ENCODE measurements around the gene MLX. TPM values are rescaled to one million over a fixed set of nuclear protein-coding genes. Genes with fewer than 3 reads are reported as not detected.

MLX gene
- total RNA-seq, 2 donors from 2014 or later: 24.9 to 28.7 TPM

- peak; percentile 95 to 96 (median 95) for DNase-seq
- Histone ChIP-seq H3K4me1 (peaks cover 22% of the 10 kb centered on the region), H3K9me3 (no peaks in the 10 kb centered on the region), H3K4me3 (peak within 1 kb of the TSS; percentile 38 to 43), H3K27ac (peak within 1 kb of the TSS; percentile 63 to 92 (median 78)), H3K27me3 (no peaks in the 10 kb centered on the region), H3K36me3 (replicated peaks in 1 of 2; ENCODE audit: insufficient read depth in 1 of 2, low read depth in 2 of 2) (peaks cover 14 to 27% of the 10 kb centered on the region in 2 donors)
- WGBS, 2 donors: 1 to 2% methylated on average over 18 to 52 of the region's 52 CpGs
- peak in 4 of 7 experiments; percentile 26 to 49 (median 42) for TF ChIP-seq CTCF (IDR thresholded peaks at IDR 0.05)
- TF ChIP-seq POLR2A (IDR thresholded peaks at IDR 0.05): peak in 2 of 3 donors; percentile 76 to 79
- ATAC-seq: peak; percentile 96
- intact Hi-C loops (cut with DNase I): loop anchor here (5.0 kb wide), 1 partner anchor 105 kb away; the partner anchor contains the start of genes CCR10 and CNTNAP1
Measured at GRCh38 chr17:42577532-42578281, 10.8 kb downstream of the MLX start, which contains the start of gene PSMC3IP. PSMC3IP (minus strand) TSS chr17:42577729; CDS start chr17:42577686, 43 bp downstream.

GRCh38 chr17:42578282-42578869 lies 11.5 kb downstream of the MLX start:
- H3K27ac ChIP-seq: peak overlapping the region; percentile 63 to 92 (median 78)
- no peaks in the 10 kb centered on the region for H3K9me3 ChIP-seq
- H3K27me3 ChIP-seq: no peaks in the 10 kb centered on the region
- H3K4me3 ChIP-seq: peak overlapping the region; percentile 38 to 43
- peaks cover 21 to 27% of the 10 kb centered on the region in 2 donors for H3K36me3 ChIP-seq (replicated peaks in 1 of 2; ENCODE audit: insufficient read depth in 1 of 2, low read depth in 2 of 2)
- ATAC-seq (peak; percentile 76), DNase-seq (peak; percentile 69 to 87 (median 82))
- 0% methylated on average over 14 to 20 of the region's 20 CpGs for WGBS, 2 donors
- TF ChIP-seq CTCF (IDR thresholded peaks at IDR 0.05) (peak; percentile 54 to 88 (median 72)), POLR2A (IDR thresholded peaks at IDR 0.05) (no peak)
- H3K4me1 ChIP-seq: peaks cover 22% of the 10 kb centered on the region
- intact Hi-C loops (cut with DNase I): loop anchor here (5.0 kb wide), 1 partner anchor 104 kb away; the partner anchor contains the start of genes CCR10 and CNTNAP1

- ATAC-seq (no peak), DNase-seq (no peak)
- Histone ChIP-seq H3K9me3 (no peaks in the 10 kb centered on the region), H3K4me3 (no peak overlapping the region), H3K4me1 (peaks cover 22% of the 10 kb centered on the region), H3K36me3 (replicated peaks in 1 of 2; ENCODE audit: insufficient read depth in 1 of 2, low read depth in 2 of 2) (peaks cover 22 to 28% of the 10 kb centered on the region in 2 donors), H3K27me3 (no peaks in the 10 kb centered on the region), H3K27ac (no peak overlapping the region)
- intact Hi-C loops (cut with DNase I): loop anchor here (5.0 kb wide), 1 partner anchor 102 kb away; the partner anchor contains the start of genes CCR10 and CNTNAP1
- TF ChIP-seq CTCF (IDR thresholded peaks at IDR 0.05) (no peak), POLR2A (IDR thresholded peaks at IDR 0.05) (no peak)
- 32 to 47% methylated on average over 2 of the region's 2 CpGs for WGBS, 2 donors
Measured at GRCh38 chr17:42579794-42580551, 13.1 kb downstream of the MLX start.

GRCh38 chr17:42581744-42582270 lies 14.9 kb downstream of the MLX start:
- Histone ChIP-seq H3K4me3 (no peak overlapping the region), H3K36me3 (replicated peaks in 1 of 2; ENCODE audit: insufficient read depth in 1 of 2, low read depth in 2 of 2) (peaks cover 22 to 38% of the 10 kb centered on the region in 2 donors), H3K27ac (no peak overlapping the region), H3K9me3 (no peaks in the 10 kb centered on the region), H3K4me1 (peaks cover 30% of the 10 kb centered on the region), H3K27me3 (no peaks in the 10 kb centered on the region)
- 83 to 88% methylated on average over 1 to 10 of the region's 10 CpGs for WGBS, 2 donors
- intact Hi-C loops (cut with DNase I): no loop called here
- no peak for TF ChIP-seq POLR2A (IDR thresholded peaks at IDR 0.05)
- TF ChIP-seq CTCF (IDR thresholded peaks at IDR 0.05): no peak
- ATAC-seq: no peak
- no peak for DNase-seq
